Suppressor macrophage treated with lipopolysaccharide for 4 hours (primary cell): ENCODE results near the gene ELFN2.
A peak's percentile ranks its signal among the peaks of the same experiment; 100 is the strongest.

ENCODE experiments used
- DNase-seq: peaks from one replicate; pipeline ENCODE4 v3.0.0-alpha.2; 2020

The ELFN2 gene

DNA sequence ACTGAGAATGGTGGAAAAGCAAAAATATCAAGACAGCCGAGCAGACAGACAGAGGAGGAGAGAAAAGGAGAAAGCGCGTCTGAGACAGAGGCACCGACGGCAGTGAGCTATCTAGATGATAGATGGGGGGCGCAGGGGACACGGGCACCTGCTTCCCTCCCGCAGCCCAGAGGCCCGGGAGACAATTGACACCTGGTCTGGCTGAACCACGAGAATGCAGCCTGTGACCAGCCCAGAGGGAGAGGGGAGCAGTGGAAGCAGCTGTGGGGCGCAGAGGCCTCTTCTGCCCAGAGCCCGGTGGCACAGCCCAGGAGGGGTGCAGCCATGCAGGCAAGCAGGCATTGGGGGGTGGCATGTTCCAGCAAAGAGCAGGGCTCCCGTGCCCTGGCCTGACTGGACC lies 48.2 kb downstream of the ELFN2 start:
- no peak for DNase-seq

DNA sequence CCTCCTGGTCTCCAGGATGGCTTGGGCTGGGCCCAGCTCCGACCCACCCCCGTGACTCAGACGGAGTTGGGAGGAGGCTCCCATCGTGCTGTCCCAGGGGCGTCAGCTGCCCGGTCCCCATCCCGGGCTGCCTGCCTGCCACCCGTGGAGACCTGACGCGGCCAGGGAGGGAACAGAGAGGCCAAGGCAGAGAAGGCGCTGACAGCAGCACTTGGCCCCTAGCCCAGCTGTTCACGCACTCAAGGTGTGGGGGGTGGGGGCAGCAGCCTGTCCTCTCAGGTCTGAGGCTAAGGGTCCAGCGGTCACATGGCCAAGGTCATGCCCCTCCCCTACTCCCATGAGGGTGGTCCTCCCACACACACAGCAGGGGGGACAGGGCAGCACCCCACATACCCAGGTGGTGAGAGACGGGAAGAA lies 48.6 kb downstream of the ELFN2 start:
- DNase-seq, result no peak

GRCh38 chr22:37377927-37378326 lies 49.4 kb downstream of the ELFN2 start:
- no peak for DNase-seq

DNA sequence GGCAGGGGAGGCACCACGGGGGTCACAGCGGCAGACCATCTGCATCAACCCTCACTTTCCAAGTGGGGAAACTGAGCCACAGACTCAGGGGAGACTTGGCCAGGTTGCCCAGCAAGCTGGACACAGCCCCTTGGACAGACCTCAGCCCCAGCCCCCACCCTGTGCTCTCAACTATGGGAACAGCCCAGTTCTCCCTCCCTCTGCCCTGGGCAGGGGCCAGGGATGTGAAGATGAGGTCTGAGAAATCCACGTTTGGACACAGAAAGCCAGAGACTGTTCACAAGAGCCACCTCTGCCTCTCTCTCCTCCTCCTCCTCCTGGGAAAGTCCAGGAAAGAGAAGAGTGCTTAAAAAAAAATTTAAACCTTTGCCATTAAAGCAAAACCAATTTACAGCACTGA lies 50.1 kb downstream of the ELFN2 start:
- DNase-seq, result no peak

DNA sequence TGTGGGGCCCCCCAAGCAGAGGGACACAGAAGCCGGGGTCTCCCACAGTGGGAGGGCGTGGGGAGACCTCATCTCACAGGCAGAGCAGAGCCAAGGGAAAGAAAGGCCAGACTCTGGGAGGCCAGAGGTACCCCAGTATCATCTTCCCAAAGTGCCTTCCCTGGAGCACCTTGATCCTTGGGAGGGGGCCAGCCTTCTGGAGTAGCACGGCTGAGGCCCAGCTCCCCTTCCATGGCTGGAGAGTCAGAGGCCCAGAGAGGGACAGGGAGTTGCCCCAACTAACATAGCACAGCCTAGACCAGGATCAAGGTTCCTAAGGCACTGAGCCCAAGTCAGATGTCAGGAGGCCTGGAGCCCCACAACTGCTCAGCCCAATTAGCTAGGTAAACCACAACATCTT lies 50.6 kb downstream of the ELFN2 start:
- DNase-seq, result no peak

GRCh38 chr22:37375801-37376200 lies 51.5 kb downstream of the ELFN2 start:
- no peak for DNase-seq

DNA sequence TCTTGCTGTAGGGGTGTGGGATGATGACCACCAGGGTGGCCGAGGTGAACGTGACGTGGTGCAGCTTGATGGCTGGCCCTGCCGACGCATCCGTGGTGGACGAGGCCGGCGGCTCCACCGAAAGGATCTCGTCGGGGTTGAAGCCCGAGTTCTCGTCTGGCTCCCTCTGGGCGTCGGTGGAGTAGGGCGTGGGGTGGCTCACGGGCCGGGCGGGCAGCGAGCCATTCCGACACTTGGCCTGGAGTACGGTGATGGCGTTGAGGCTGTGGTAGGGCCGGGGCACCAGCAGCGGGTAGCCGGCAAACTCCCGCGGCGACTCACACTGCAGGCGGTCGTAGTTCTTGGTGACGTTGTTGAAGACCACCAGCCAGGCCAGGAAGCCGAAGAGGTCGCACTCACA lies 52.7 kb downstream of the ELFN2 start:
- no peak for DNase-seq

DNA sequence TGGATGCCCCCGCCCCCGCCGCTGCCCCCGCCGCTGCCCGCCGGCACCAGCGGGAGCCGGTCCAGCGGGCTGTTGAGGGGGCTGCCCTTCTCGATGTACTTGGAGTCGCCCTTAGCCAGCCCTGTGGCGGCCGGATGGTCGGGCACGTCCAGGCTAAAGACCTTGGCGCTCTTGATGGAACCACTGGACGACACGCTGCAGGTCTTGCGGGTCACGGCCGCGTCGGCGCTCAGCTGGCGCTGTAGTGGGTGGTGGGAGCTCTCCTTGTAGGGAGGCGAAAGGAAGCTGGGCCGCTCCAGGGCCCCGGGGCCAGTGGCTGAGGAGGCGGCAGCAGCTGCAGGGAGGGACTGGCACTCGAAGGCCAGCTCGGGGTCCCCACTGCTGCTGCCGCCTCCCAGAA lies 53.8 kb downstream of the ELFN2 start:
- DNase-seq, result no peak

- DNase-seq, result no peak
These were observed 55.4 kb downstream of the ELFN2 start for GRCh38 chr22:37371911-37372310.

GRCh38 chr22:37371491-37371890 lies 55.8 kb downstream of the ELFN2 start:
- DNase-seq, result no peak

DNA sequence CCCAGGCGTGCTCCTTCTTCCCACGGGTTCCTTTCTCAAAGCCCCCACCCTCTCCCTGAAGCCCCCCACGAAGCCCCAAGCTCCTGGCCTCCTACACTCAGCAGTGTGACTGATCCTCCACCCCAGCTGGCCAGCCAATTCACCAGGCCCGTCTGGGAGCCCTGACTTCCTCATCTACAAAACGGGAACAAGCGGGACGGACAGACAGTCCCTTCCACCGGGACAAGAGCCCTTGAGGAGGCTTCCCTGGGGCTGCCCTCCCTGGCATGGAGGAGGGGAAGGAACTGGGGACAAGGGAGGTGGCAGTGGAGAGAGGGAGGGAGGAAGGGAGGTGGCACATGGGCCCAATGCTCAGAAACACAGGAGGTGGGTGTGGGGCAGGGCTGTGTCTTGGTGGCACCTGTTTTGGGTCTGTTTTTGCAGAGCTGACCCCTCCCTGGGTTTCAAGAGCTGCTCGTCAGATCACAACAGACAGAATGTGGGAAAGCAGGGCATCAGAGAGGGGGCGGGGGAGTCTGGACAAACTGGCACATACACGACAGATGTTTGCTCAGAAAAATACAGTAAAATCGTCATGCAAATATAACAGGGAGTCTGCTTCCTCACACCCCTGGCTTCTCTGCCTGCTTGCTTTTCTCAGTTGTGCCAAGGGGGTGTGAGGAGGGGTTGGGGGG lies 56.8 kb downstream of the ELFN2 start:
- peak; percentile 79 for DNase-seq

DNA sequence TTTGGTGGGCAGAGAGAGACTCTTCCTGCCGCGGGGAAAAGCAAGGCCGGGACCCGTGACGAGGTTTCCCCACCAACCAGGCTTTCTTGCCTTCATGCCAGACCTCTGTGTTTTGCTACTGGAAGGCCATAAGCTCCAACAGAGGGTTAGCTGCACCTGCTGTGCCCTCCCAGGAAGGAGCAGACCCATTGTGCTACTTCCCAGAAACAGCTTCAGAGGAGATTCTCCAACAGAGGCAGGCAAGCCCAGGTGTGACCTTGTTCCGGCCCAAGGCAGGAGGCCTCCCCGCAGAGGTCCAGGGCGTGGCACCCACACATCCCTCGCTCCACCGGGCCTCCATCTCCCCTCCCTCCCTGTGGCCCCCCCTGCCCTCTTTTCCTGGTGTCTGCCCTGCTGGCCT lies 57.8 kb downstream of the ELFN2 start:
- DNase-seq, result no peak

GRCh38 chr22:37368058-37368457 lies 59.2 kb downstream of the ELFN2 start:
- no peak for DNase-seq

DNA sequence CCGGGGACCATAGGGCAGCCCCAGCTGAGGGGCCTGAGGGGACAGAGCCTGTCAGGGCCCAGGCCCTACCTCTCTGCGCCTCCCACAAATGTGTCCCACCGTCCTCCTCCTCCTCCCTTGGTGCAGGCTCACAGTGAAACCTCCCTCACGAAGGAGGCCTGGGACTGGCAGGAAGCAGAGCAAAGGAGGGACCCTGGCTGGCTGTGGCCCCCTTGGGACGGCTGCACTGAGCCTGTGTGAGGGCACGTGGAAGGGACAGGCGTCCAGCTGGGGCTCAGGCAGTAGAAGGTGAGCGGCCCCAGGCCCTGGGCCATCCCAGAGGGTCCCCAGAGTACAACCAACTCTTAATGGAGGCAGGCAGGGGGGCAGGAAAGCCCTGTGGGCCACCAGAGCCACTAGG lies 60.7 kb downstream of the ELFN2 start:
- DNase-seq, result no peak

- no peak for DNase-seq
These were observed 61.3 kb downstream of the ELFN2 start for GRCh38 chr22:37365950-37366349.

GRCh38 chr22:37363261-37363992 lies 63.9 kb downstream of the ELFN2 start:
- DNase-seq, result no peak

DNA sequence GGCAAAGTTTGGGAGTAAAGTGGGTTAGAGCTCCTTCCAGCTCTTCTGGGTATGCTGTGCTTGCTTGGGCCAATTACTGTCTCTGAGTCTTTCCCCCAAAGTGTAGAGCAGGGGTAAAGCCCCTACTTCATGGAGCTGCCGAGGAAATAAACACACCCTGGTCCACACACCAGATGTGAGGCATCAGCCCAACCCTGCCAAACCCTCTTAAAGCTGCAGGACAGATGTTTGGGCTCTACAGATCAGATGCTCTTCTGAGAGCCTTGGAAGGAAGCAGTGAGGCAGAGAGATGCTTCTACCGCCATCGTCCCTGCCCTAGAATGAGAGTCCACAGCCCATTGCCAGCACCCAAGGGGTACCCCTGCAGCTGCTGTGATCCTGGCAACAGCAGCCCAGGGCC lies 64.7 kb downstream of the ELFN2 start:
- DNase-seq, result no peak

DNA sequence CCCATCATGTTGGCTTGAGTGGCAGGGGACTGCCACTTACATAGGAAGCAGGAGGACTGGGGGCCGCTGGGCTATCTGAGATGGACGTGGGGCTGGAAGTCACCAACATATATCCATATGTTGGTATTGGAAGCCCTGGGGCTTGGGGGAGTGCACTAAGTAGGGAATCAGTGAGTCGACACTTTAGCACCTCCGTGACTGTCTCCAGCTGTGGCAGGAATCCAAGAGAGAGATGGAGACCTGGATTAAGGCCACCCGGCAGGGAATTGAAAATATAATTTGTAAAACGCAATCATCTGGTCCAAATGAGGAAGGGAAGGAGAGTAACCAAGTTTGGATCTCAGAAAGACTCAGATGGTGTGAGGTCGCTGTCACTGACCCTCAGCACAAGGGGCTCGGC lies 68.4 kb downstream of the ELFN2 start:
- no peak for DNase-seq

DNA sequence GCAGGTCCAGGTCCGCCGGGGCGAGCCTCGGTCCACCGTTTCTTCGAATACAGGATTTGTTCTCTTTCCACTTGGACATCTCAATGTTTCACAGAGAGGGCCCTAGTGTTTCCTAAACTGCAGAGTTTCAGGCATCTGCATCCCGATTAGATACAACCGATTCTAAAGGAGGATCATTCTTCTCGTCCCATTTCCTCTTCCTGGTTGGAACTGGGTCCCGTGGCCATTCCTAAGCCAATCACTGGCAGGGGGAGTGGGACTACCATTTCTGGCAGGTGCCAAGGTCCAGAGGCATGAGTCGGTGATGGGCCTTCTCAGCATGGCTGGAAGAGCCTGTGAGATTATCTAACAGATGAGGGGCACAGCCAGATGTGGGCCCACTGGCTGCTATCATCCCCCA lies 68.9 kb downstream of the ELFN2 start:
- DNase-seq, result no peak

DNA sequence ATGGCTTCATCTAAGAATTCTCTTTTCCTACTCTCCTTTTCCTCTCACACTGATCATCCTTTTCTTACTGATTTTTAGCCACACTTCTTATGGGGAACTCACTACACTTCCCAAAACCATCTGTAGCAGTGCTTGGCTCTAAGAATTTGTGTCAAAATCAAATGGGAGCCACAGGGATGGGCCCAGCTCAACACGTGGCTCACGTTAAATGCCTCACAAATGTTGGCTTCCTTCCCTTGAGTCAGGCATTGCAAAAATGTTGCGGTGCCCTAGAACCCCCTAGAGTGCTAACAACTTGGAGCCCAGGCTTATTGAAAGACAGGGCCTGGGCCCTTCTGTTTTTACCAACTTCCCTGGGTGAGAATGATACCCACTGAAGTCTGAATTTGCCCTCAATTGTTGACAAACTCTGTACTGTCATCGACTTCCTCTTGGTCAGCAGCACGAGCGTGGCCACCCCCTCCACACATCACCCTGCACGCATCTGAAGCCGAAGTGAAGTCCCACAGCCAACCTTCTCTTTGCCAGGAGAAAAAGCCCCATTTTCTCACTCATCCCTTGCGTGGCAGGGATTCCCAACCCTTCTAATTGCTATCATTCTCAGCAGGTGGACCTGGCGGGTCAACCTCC lies 69.7 kb downstream of the ELFN2 start:
- peak; percentile 37 for DNase-seq

GRCh38 chr22:37356922-37357321 lies 70.4 kb downstream of the ELFN2 start:
- DNase-seq, result no peak

- DNase-seq, result no peak
These were observed 72.1 kb downstream of the ELFN2 start for GRCh38 chr22:37355174-37355573.

DNA sequence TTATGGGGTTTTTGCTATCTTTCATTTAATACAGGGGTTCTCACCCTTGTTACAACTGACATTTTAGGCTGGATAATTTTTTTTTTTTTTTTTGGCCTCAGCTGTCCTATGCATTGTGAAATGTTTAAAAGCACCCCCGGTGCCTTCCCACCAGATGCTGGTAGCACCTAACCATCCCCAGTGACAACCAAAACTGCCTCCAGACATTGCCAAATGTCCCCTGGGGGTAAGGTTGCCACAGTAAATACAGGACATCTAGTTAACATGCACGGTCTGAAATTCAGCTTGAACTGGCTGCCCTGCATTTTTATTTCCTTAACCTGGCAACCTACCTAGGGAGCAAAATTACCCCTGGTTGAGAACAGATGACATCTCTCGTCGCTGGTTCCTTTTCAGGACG lies 72.6 kb downstream of the ELFN2 start:
- DNase-seq, result no peak

- DNase-seq, result no peak
These were observed 73.0 kb downstream of the ELFN2 start for GRCh38 chr22:37354261-37354660.
